CD4-positive, alpha-beta T cell (primary cell): ENCODE results near the gene RECQL5. TPM values are rescaled to one million over a fixed set of nuclear protein-coding genes. Genes with fewer than 3 reads are reported as not detected.

Source experiments
- ATAC-seq: fragments of 200-7000 bp; cut with Tn5 transposase; one replicate; pipeline ENCODE4 v1.10.0; 2022; ENCODE audit warnings: mild to moderate bottlenecking; ENCODE audit not compliant: poor library complexity
- CTCF ChIA-PET: fragments of 350-600 bp; sonication (Branson Sonifier 250); formaldehyde crosslinking; loops from one replicate; lab custom pipeline; 2021; ENCODE audit warnings: antibody characterized with exemption, inconsistent platforms; lab: Charles Lee
- POLR2A ChIA-PET: fragments of 350-600 bp; sonication (Branson Sonifier 250); formaldehyde crosslinking; loops from one replicate; lab custom pipeline; 2021; ENCODE audit warnings: antibody characterized with exemption, inconsistent platforms; lab: Charles Lee
- DNase-seq, 14 experiments: peaks; one replicate each; pipeline ENCODE4 v3.0.0-alpha.2; 2013 to 2020; ENCODE audit warnings: mixed read lengths in 2 of 14
- H3K27ac ChIP-seq, 2 donors: one replicate each; pipeline versions ENCODE4 v1.5.1 to v1.7.0; 2013; ENCODE audit warnings: low read length in 2 of 2, low read depth in 1 of 2, mild to moderate bottlenecking in 1 of 2
- H3K27me3 ChIP-seq, 2 experiments: 1 replicate in 1 of 2; 2 replicates in 1 of 2; pipeline versions ENCODE4 v1.6.1 to v1.7.0; 2013; ENCODE audit warnings: low read length in 2 of 2, control low read depth in 1 of 2, mild to moderate bottlenecking in 1 of 2, moderate library complexity in 1 of 2; ENCODE audit not compliant: insufficient read depth in 2 of 2, control insufficient read depth in 1 of 2
- H3K36me3 ChIP-seq: one replicate; pipeline ENCODE4 v1.6.1; 2013; ENCODE audit warnings: low read length, control low read depth; ENCODE audit not compliant: insufficient read depth
- H3K4me1 ChIP-seq: one replicate; pipeline ENCODE4 v1.6.1; 2013; ENCODE audit warnings: low read length, control low read depth; ENCODE audit not compliant: insufficient read depth
- H3K4me3 ChIP-seq: one replicate; pipeline ENCODE4 v1.5.1; 2013; ENCODE audit warnings: mild to moderate bottlenecking, low read length, moderate library complexity
- H3K9me3 ChIP-seq, 2 experiments: 1 replicate in 1 of 2; 2 replicates in 1 of 2; pipeline versions ENCODE4 v1.6.1 to v1.7.0; 2013; ENCODE audit warnings: low read length in 2 of 2, mild to moderate bottlenecking in 2 of 2, control low read depth in 1 of 2, moderate library complexity in 1 of 2; ENCODE audit not compliant: control insufficient read depth in 1 of 2, insufficient read depth in 1 of 2
- H3K27ac Mint-ChIP-seq: one replicate; pipeline ENCODE4 v1.8.0; 2020; ENCODE audit warnings: mixed read lengths
- H3K27me3 Mint-ChIP-seq: one replicate; pipeline ENCODE4 v1.8.0; 2021; ENCODE audit warnings: mixed read lengths
- H3K36me3 Mint-ChIP-seq: one replicate; pipeline ENCODE4 v1.8.0; 2021; ENCODE audit warnings: low read depth, mixed read lengths
- H3K4me1 Mint-ChIP-seq: one replicate; pipeline ENCODE4 v1.8.0; 2021; ENCODE audit warnings: low read depth, mixed read lengths
- H3K4me3 Mint-ChIP-seq: one replicate; pipeline ENCODE4 v1.8.0; 2020; ENCODE audit warnings: mild to moderate bottlenecking, mixed read lengths
- H3K9me3 Mint-ChIP-seq: one replicate; pipeline ENCODE4 v1.8.0; 2020; ENCODE audit warnings: mixed read lengths
- CTCF ChIP-seq: fragments of 200-600 bp; IDR thresholded peaks from one replicate; pipeline ENCODE4 v1.8.0; 2022; ENCODE audit warnings: antibody characterized with exemption, mild to moderate bottlenecking
- intact Hi-C, 2 experiments: fragments of 100-400 bp; cut with DNase I in 1 of 2; cut with micrococcal nuclease in 1 of 2; formaldehyde crosslinking; loops; one replicate each; pipeline versions ENCODE4 v1.15.1 to v1.9.0; 2023 to 2025; cut with DNase I, micrococcal nuclease
- total RNA-seq, 174 experiments: library from RNA in 2 of 174; stranded (reverse) in 2 of 174; gene quantifications; one replicate each; pipeline ENCODE4 v1.2.3 and lab custom pipeline; 2021 to 2026

RECQL5 gene
- total RNA-seq, 2 experiments from 2014 or later: 16.4 to 17.7 TPM

GRCh38 chr17:75697651-75698291, 30.8 kb upstream of the RECQL5 start:
- no peak overlapping the region for H3K27ac ChIP-seq
- TF ChIP-seq CTCF: no peak
- intact Hi-C loops: no loop called here
- Mint-ChIP-seq H3K4me1 (no peaks in the 10 kb centered on the region), H3K9me3 (no peaks in the 10 kb centered on the region), H3K4me3 (no peak overlapping the region), H3K27ac (no peak overlapping the region), H3K27me3 (no peaks in the 10 kb centered on the region), H3K36me3 (peaks cover 84% of the 10 kb centered on the region)
- ATAC-seq: no peak
- no peak overlapping the region for H3K4me3 ChIP-seq
- CTCF ChIA-PET: no interaction called here
- POLR2A ChIA-PET: no interaction called here
- DNase-seq: no peak
- no peaks in the 10 kb centered on the region for H3K27me3 ChIP-seq
- H3K9me3 ChIP-seq: no peaks in the 10 kb centered on the region
- H3K36me3 ChIP-seq: peaks cover 94% of the 10 kb centered on the region
- H3K4me1 ChIP-seq: no peaks in the 10 kb centered on the region

GRCh38 chr17:75695830-75696271, 28.9 kb upstream of the RECQL5 start:
- no peaks in the 10 kb centered on the region for H3K27me3 ChIP-seq
- Mint-ChIP-seq H3K9me3 (no peaks in the 10 kb centered on the region), H3K4me1 (peaks cover 12% of the 10 kb centered on the region), H3K4me3 (no peak overlapping the region), H3K27ac (no peak overlapping the region), H3K36me3 (peaks cover 84% of the 10 kb centered on the region), H3K27me3 (no peaks in the 10 kb centered on the region)
- no peak for TF ChIP-seq CTCF
- no peak overlapping the region for H3K27ac ChIP-seq
- ChIA-PET CTCF (interaction anchor here (2.1 kb wide), 1 partner anchor 52 kb away, joined by 5 read pairs; no protein-coding TSS in a partner anchor), POLR2A (no interaction called here)
- intact Hi-C loops: no loop called here
- H3K4me1 ChIP-seq: peaks cover 7% of the 10 kb centered on the region
- DNase-seq (no peak), ATAC-seq (no peak)
- H3K36me3 ChIP-seq: peaks cover 89% of the 10 kb centered on the region
- no peak overlapping the region for H3K4me3 ChIP-seq
- no peaks in the 10 kb centered on the region for H3K9me3 ChIP-seq

- intact Hi-C loops: no loop called here
- Mint-ChIP-seq H3K36me3 (peaks cover 84% of the 10 kb centered on the region), H3K4me3 (no peak overlapping the region), H3K9me3 (no peaks in the 10 kb centered on the region), H3K27me3 (no peaks in the 10 kb centered on the region), H3K4me1 (peaks cover 18% of the 10 kb centered on the region), H3K27ac (no peak overlapping the region)
- Histone ChIP-seq H3K27me3 (no peaks in the 10 kb centered on the region), H3K9me3 (no peaks in the 10 kb centered on the region), H3K4me3 (no peak overlapping the region), H3K27ac (no peak overlapping the region), H3K36me3 (peaks cover 83% of the 10 kb centered on the region), H3K4me1 (peaks cover 13% of the 10 kb centered on the region)
- TF ChIP-seq CTCF: no peak
- DNase-seq: no peak
- ChIA-PET POLR2A (no interaction called here), CTCF (interaction anchor here (2.1 kb wide), 1 partner anchor 53 kb away, joined by 5 read pairs; no protein-coding TSS in a partner anchor)
- no peak for ATAC-seq
These were observed 28.3 kb upstream of the RECQL5 start for GRCh38 chr17:75695141-75695829.
